Peyer's patch (tissue), 4 donors: ENCODE results near the gene ERMP1. TPM values are rescaled to one million over a fixed set of nuclear protein-coding genes. Genes with fewer than 3 reads are reported as not detected.

Experiments used
- DNase-seq, 3 donors: peaks; one replicate each; pipeline ENCODE4 v3.0.0-alpha.2; 2017 to 2019
- H3K27ac ChIP-seq, 4 donors: fragments of 200-600 bp; sonication (generic); one replicate each; pipeline ENCODE4 v1.5.1; 2016 to 2019
- H3K27me3 ChIP-seq, 2 donors: fragments of 200-600 bp; sonication (generic); one replicate each; pipeline ENCODE4 v1.5.1; 2019
- H3K36me3 ChIP-seq, 3 donors: fragments of 200-600 bp; sonication (generic); one replicate each; pipeline ENCODE4 v1.5.1; 2016 to 2019
- H3K4me1 ChIP-seq, 4 donors: fragments of 200-600 bp; sonication (generic); one replicate each; pipeline ENCODE4 v1.5.1; 2016 to 2019
- H3K4me3 ChIP-seq, 4 donors: fragments of 200-600 bp; sonication (generic); 1 replicate in 3 of 4; 2 replicates in 1 of 4; pipeline ENCODE4 v1.5.1; 2016 to 2019; ENCODE audit warnings: mild to moderate bottlenecking in 1 of 4
- H3K9me3 ChIP-seq, 4 donors: fragments of 200-600 bp; sonication (generic); one replicate each; pipeline ENCODE4 v1.5.1; 2016 to 2019; ENCODE audit warnings: mild to moderate bottlenecking in 1 of 4
- POLR2A ChIP-seq, 2 donors: fragments of 450-650 bp; IDR thresholded peaks; one replicate each; pipeline ENCODE4 v1.5.1; 2017; ENCODE audit warnings: antibody characterized with exemption in 2 of 2, mild to moderate bottlenecking in 2 of 2, moderate library complexity in 2 of 2
- total RNA-seq, 4 donors: library from RNA; depleted of rRNA; stranded (reverse); fragments of >200 nt; gene quantifications; one replicate each; pipeline ENCODE4 v1.1.0, GENCODE V29; 2016
- TF ChIP-seq, protein P1 (sequence below), 6 experiments: fragments of 450-650 bp in 4 of 6; fragments of 200-600 bp in 2 of 6; sonication (generic) in 1 of 6; IDR thresholded peaks; one replicate each; pipeline ENCODE4 v1.5.1; 2017 to 2019; ENCODE audit warnings: antibody characterized with exemption in 6 of 6, mild to moderate bottlenecking in 3 of 6, moderate library complexity in 1 of 6

Gene ERMP1
- total RNA-seq, 4 donors from 2014 or later: 20.8 to 23.2 (median 22.0) TPM

DNA sequence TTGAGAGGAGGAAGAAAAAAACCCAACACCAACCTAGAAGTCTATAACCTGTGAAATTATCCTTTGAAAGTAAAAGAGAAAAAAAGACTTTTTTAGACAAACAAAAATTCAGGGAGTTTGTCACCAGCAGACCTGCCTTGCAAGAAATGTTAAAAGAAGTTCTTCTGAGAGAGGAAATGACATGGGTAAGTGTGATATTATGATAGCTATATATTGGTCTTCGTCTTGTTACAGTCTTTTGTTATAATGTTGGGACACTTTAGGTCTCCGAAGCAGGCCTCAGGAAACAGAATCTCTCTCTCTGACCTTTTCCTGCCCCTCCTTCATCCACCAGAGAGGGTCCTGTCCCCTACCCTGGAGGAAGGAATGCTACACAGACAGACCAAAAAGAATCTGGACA is 41.1 kb upstream of the ERMP1 start:
- no peak overlapping the region for H3K27ac ChIP-seq
- DNase-seq: no peak
- no peaks in the 10 kb centered on the region for H3K9me3 ChIP-seq
- H3K36me3 ChIP-seq: no peaks in the 10 kb centered on the region
- no peak overlapping the region for H3K4me3 ChIP-seq
- TF ChIP-seq POLR2A (IDR thresholded peaks at IDR 0.05): no peak
- TF ChIP-seq, protein P1, sequence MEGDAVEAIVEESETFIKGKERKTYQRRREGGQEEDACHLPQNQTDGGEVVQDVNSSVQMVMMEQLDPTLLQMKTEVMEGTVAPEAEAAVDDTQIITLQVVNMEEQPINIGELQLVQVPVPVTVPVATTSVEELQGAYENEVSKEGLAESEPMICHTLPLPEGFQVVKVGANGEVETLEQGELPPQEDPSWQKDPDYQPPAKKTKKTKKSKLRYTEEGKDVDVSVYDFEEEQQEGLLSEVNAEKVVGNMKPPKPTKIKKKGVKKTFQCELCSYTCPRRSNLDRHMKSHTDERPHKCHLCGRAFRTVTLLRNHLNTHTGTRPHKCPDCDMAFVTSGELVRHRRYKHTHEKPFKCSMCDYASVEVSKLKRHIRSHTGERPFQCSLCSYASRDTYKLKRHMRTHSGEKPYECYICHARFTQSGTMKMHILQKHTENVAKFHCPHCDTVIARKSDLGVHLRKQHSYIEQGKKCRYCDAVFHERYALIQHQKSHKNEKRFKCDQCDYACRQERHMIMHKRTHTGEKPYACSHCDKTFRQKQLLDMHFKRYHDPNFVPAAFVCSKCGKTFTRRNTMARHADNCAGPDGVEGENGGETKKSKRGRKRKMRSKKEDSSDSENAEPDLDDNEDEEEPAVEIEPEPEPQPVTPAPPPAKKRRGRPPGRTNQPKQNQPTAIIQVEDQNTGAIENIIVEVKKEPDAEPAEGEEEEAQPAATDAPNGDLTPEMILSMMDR (IDR thresholded peaks at IDR 0.05): no peak
- no peaks in the 10 kb centered on the region for H3K4me1 ChIP-seq
- H3K27me3 ChIP-seq: no peaks in the 10 kb centered on the region

DNA sequence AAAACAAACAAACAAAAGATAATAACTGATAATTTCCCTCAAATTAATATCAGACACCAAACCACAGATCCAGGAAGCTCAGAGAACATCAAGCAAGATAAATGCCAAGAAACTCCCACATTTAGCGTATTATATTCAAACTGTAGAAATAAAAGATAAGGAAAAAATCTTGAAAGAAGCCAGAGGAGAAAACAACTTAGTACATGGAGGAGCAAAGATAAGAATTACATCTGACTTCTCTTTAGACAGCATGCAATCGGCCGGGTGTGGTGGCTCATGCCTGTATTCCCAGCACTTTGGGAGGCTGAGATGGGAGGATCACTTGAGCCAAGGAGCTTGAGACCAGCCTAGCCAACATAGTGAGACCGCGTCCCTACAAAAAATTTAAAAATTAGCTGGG is 40.5 kb upstream of the ERMP1 start:
- Histone ChIP-seq H3K9me3 (no peaks in the 10 kb centered on the region), H3K27me3 (no peaks in the 10 kb centered on the region), H3K4me1 (no peaks in the 10 kb centered on the region), H3K27ac (no peak overlapping the region), H3K4me3 (no peak overlapping the region), H3K36me3 (no peaks in the 10 kb centered on the region)
- no peak for DNase-seq
- TF ChIP-seq, protein P1 (IDR thresholded peaks at IDR 0.05): no peak
- no peak for TF ChIP-seq POLR2A (IDR thresholded peaks at IDR 0.05)

DNA sequence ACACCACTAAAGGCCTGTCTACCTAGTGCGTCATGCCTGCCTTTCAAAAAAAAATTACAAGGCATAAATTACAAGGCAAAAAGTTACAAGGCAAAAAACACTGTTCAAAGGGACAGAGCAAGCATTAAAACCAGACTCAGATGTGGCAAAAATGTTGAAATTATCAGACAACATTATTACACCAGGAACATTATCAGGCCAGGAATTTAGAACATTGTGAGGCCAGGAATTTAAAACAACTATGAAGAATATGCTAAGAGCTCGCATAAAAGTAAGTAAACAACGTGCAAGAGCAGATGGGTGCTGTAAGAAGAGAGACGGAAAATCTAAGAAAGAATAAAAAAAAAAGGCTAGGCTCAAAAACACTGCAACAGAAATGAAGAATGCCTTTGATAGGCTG is 39.6 kb upstream of the ERMP1 start:
- TF ChIP-seq, protein P1 (IDR thresholded peaks at IDR 0.05): no peak
- Histone ChIP-seq H3K4me3 (no peak overlapping the region), H3K27ac (no peak overlapping the region), H3K27me3 (no peaks in the 10 kb centered on the region), H3K36me3 (no peaks in the 10 kb centered on the region), H3K4me1 (no peaks in the 10 kb centered on the region), H3K9me3 (no peaks in the 10 kb centered on the region)
- no peak for DNase-seq

DNA sequence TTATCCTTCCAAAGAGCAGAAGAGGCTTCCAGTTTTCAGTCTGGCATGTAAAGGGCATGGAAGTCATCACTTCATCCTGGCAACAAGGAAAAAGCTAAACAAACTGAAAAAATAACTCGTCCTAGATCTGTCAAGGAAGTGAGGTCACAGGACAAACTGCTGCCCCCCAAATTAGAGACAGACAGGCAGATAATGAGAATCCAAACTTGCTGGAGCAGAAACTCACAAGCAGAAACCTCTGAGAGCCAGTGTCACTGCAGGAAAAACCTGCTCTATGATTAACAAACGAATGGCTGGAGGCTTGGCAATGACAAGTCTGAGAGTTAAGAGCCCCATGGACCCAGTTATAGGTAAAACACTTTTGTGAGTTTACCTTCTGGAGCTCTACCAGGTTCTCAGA is 38.9 kb upstream of the ERMP1 start:
- TF ChIP-seq, protein P1 (IDR thresholded peaks at IDR 0.05): no peak
- no peak for TF ChIP-seq POLR2A (IDR thresholded peaks at IDR 0.05)
- DNase-seq: no peak
- H3K4me1 ChIP-seq: no peaks in the 10 kb centered on the region
- H3K27ac ChIP-seq: no peak overlapping the region
- H3K4me3 ChIP-seq: no peak overlapping the region
- H3K9me3 ChIP-seq: no peaks in the 10 kb centered on the region
- no peaks in the 10 kb centered on the region for H3K27me3 ChIP-seq
- no peaks in the 10 kb centered on the region for H3K36me3 ChIP-seq

DNA sequence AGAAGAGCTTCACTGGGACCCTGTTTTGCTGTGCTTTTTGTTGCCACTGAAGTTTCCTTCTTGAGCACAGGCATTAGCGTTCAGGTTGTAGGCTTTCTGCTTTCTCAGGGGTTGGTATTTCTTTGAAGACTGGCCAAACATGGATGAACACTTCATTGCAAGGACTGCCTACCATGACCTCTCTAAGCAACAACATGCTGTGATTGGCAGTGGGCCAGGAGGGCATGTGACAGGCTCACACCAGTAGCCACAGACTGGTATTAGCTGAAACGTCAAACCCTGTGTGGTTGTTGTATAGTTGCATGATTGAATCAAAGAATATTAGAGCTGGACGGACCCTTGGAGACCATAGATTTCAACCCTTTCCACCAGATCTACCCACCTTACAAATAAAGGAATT is 37.8 kb upstream of the ERMP1 start:
- Histone ChIP-seq H3K4me3 (no peak overlapping the region), H3K9me3 (no peaks in the 10 kb centered on the region), H3K4me1 (no peaks in the 10 kb centered on the region), H3K27ac (no peak overlapping the region), H3K27me3 (no peaks in the 10 kb centered on the region), H3K36me3 (no peaks in the 10 kb centered on the region)
- TF ChIP-seq, protein P1 (IDR thresholded peaks at IDR 0.05): no peak
- TF ChIP-seq POLR2A (IDR thresholded peaks at IDR 0.05): no peak
- DNase-seq: no peak

DNA sequence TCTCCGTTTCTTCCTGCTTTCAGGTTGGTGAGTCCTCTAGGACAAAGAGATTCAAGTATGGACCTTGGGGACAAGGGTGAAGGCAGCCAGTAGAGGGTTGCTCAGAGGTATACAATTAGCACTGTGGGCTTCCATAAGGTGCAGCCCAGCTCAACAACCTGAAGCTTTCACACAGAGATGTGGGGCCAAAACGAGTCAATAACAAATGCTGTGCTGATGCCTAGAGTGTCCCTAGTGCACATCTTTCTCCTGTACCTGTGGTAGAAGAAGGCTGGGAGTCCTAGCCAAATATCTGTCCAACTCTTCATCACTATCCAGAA is 37.1 kb upstream of the ERMP1 start:
- Histone ChIP-seq H3K4me1 (no peaks in the 10 kb centered on the region), H3K27ac (no peak overlapping the region), H3K4me3 (no peak overlapping the region), H3K9me3 (no peaks in the 10 kb centered on the region), H3K36me3 (no peaks in the 10 kb centered on the region), H3K27me3 (no peaks in the 10 kb centered on the region)
- TF ChIP-seq, protein P1 (IDR thresholded peaks at IDR 0.05): no peak
- TF ChIP-seq POLR2A (IDR thresholded peaks at IDR 0.05): no peak
- DNase-seq: no peak
